ENCODE data around the gene ZNF83. TPM values are rescaled to one million over a fixed set of nuclear protein-coding genes. Genes with fewer than 3 reads are reported as not detected.

The ZNF83 gene
- total RNA-seq, 1 experiment from 2014 or later = 45.4 TPM

DNA sequence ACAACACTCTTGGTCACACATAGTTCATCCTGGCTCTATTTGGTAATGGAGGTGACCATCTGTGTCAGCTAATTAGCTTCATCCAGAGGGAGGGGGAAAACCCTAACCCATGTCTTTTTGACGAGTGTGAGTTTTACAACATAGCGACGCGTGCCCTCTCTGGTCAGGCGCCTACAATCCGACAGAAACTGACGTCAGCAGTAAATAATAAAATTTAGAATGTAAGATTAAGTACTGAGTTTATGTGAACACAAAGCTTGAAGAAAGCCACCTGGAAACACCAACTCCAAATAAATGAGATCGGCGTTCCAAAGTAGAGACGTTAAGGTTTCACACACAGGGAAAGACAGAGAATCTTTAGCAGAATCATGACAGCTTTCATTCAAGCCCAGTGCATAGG, 1.8 kb upstream of the ZNF83 start:
- DNase-seq = no peak
- intact Hi-C loops (cut with micrococcal nuclease) = loop anchor here (5.0 kb wide), 2 partner anchors 52 to 82 kb away; no protein-coding TSS in a partner anchor
- CTCF ChIA-PET = no interaction called here

DNA sequence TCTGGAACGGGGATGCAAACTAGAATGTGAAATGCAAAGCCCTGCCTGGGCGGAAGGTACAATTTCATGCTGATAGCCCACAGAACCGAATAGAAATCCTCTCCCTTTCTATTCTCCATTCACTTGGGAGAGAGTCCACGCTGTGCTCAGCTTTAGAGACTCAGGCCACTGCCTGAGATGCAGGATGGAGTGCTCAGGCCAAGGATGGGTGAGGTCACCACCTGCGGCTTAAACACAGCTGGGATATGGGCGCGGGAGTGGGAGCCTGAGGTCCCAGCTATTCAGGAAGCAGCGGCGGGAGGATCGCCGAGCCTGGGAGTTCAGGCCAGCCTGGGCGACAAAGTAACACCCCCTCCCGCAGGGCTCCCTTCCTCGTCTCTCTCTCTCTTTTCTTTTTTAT, 446 bp upstream of the ZNF83 start:
- H3K9me3 ChIP-seq (ENCODE audit: low read length) = no peaks in the 10 kb centered on the region
- no peaks in the 10 kb centered on the region; the same call in 1 of the 2 replicates for H3K36me3 ChIP-seq (ENCODE audit: low read depth, low read length)
- TF ChIP-seq EZH2phosphoT487 (IDR thresholded peaks at IDR 0.05; ENCODE audit: borderline replicate concordance, low read length) (no peak), EZH2 (IDR thresholded peaks at IDR 0.05; ENCODE audit: low read length, unreplicated experiment) (no peak)
- TF ChIP-seq, protein P1, sequence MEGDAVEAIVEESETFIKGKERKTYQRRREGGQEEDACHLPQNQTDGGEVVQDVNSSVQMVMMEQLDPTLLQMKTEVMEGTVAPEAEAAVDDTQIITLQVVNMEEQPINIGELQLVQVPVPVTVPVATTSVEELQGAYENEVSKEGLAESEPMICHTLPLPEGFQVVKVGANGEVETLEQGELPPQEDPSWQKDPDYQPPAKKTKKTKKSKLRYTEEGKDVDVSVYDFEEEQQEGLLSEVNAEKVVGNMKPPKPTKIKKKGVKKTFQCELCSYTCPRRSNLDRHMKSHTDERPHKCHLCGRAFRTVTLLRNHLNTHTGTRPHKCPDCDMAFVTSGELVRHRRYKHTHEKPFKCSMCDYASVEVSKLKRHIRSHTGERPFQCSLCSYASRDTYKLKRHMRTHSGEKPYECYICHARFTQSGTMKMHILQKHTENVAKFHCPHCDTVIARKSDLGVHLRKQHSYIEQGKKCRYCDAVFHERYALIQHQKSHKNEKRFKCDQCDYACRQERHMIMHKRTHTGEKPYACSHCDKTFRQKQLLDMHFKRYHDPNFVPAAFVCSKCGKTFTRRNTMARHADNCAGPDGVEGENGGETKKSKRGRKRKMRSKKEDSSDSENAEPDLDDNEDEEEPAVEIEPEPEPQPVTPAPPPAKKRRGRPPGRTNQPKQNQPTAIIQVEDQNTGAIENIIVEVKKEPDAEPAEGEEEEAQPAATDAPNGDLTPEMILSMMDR (conservative IDR thresholded peaks at IDR 0.05; ENCODE audit: low read depth, low read length) = no peak
- H3F3A ChIP-seq (ENCODE audit: low read length, unreplicated experiment) = no peaks in the 10 kb centered on the region
- peak overlapping the region; percentile 78 for H3K4me3 ChIP-seq (ENCODE audit: low read length)
- ATAC-seq = peak; percentile 72
- H2AFZ ChIP-seq (ENCODE audit: low read length) = peak overlapping the region; percentile 71
- DNase-seq = no peak
- H3K79me2 ChIP-seq (ENCODE audit: low read length) = peaks cover 7% of the 10 kb centered on the region; the same call in 1 of the 2 replicates
- no peaks in the 10 kb centered on the region for H3K9me2 ChIP-seq (replicated peaks; ENCODE audit: low read length)
- H3K9ac ChIP-seq (ENCODE audit: low read length) = peak overlapping the region; percentile 16; the same call in 1 of the 2 replicates
- H4K20me1 ChIP-seq (ENCODE audit: low read length) = no peaks in the 10 kb centered on the region
- H3K4me1 ChIP-seq (ENCODE audit: insufficient read depth, low read length) = peaks cover 7% of the 10 kb centered on the region; the same call in 1 of the 2 replicates
- TSS peak; percentile 90 for BruUV-seq (replicated peaks)
- H3K4me2 ChIP-seq (ENCODE audit: low read length) = peak overlapping the region; percentile 91
- POLR2A ChIA-PET (ENCODE audit: unreplicated experiment) = interaction anchor here (0.6 kb wide), 1 partner anchor 695 kb away, joined by 3 read pairs; no protein-coding TSS in a partner anchor
- CTCF ChIA-PET = no interaction called here
- intact Hi-C loops (cut with micrococcal nuclease) = loop anchor here (1.0 to 5.0 kb wide), 4 partner anchors 54 to 111 kb away; partner anchors contain the start of gene ZNF808
- no peaks in the 10 kb centered on the region for H3K27me3 ChIP-seq (ENCODE audit: low read length)
- peak overlapping the region; percentile 14 for H3K27ac ChIP-seq (ENCODE audit: low read length)

More for the DNA sequence above, 1.8 kb upstream of the ZNF83 start:
- Histone ChIP-seq H3K4me1 (ENCODE audit: insufficient read depth, low read length) (peaks cover 7% of the 10 kb centered on the region; the same call in 1 of the 2 replicates), H3K4me2 (ENCODE audit: low read length) (no peak overlapping the region), H3K9ac (ENCODE audit: low read length) (no peak overlapping the region), H2AFZ (ENCODE audit: low read length) (no peak overlapping the region), H3K27me3 (ENCODE audit: low read length) (no peaks in the 10 kb centered on the region), H3K9me3 (ENCODE audit: low read length) (no peaks in the 10 kb centered on the region), H3K9me2 (replicated peaks; ENCODE audit: low read length) (no peaks in the 10 kb centered on the region), H3K27ac (ENCODE audit: low read length) (no peak overlapping the region), H3K36me3 (ENCODE audit: low read depth, low read length) (no peaks in the 10 kb centered on the region; the same call in 1 of the 2 replicates), H3F3A (ENCODE audit: low read length, unreplicated experiment) (no peaks in the 10 kb centered on the region), H3K79me2 (ENCODE audit: low read length) (peaks cover 7% of the 10 kb centered on the region; the same call in 1 of the 2 replicates), H4K20me1 (ENCODE audit: low read length) (no peaks in the 10 kb centered on the region), H3K4me3 (ENCODE audit: low read length) (no peak overlapping the region)
- TF ChIP-seq EZH2phosphoT487 (IDR thresholded peaks at IDR 0.05; ENCODE audit: borderline replicate concordance, low read length) (no peak), EZH2 (IDR thresholded peaks at IDR 0.05; ENCODE audit: low read length, unreplicated experiment) (no peak)
- TF ChIP-seq, protein P1 (conservative IDR thresholded peaks at IDR 0.05; ENCODE audit: low read depth, low read length) = no peak
- ATAC-seq = no peak
- BruUV-seq (replicated peaks) = no TSS peak
- POLR2A ChIA-PET (ENCODE audit: unreplicated experiment) = no interaction called here

All from PC-3 (cell line).